Glomerular visceral epithelial cell (primary cell): Measurements from ENCODE around the gene OBSL1.

Experiments used
- DNase-seq: peaks from one replicate; pipeline ENCODE4 v3.0.0-alpha.2; 2016; ENCODE audit errors: extremely low spot score

Gene OBSL1

DNA sequence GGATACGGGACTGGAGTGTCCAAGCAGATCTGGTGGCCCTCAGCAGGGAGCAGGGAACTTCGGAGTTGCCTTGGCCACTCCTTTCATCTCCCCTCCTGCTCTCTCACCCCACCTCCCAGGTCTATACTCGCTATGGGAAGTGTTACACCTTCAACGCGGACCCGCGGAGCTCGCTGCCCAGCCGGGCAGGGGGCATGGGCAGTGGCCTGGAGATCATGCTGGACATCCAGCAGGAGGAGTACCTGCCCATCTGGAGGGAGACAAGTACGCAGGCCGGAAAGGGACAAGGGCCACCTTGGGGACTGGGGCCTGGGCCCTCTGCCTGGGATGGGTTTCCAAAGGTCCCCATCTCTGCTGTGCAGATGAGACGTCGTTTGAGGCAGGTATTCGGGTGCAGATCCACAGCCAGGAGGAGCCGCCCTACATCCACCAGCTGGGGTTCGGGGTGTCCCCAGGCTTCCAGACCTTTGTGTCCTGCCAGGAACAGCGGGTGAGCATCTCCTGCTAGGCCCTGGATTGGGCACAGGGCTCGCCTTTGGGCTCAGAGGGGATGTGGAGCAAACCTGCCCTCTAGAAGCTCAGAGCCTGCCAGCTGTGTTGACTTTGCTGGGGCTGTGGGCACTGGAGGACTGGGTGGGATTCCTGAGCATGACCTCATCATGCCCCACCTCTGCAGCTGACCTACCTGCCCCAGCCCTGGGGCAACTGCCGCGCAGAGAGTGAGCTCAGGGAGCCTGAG, 39.5 kb downstream of the OBSL1 start:
- no peak for DNase-seq

DNA sequence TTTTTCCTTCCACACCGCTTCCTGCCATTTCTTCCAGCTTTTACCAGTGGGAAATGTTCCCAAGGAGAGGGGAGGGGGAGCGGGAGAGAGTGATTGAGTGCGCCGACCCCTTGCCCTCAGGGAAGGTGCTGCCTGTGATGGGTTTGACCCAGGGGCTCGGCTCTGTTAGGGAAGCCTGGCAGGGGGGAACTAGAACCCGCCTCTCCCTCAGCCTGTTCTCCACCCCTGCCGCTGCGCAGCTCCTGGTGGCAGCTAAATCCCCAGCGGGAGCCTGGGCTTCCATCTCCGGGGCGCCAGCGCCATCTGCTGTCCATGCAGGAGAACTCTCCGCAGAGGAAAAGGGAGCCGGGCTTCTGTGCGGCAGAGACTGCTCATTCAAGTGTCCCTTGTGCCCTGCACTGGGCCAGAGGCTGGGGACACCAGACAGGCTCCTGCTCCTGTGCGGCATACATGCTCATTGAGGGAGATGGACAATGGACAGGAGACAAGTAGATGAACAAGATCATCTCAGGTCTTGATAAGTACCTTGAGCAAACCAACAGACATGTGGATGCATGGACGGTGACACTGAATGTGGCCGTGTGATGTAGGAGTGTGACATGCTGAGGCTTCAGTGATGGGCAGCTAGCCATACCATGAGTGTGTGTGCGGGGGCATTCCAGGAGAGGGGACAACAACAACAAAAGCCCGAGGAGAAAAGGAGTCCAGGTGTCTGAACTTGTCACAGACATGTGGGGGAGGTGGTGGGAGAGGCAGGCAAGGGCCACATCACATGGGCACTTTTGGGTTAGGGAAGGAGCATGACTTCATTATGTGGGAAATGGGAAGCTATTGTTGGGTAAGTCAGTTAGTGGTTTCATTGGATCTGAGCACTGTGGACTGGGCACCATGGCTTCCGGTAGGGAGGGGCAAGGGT, 41.0 kb downstream of the OBSL1 start:
- peak; percentile 85 for DNase-seq

DNA sequence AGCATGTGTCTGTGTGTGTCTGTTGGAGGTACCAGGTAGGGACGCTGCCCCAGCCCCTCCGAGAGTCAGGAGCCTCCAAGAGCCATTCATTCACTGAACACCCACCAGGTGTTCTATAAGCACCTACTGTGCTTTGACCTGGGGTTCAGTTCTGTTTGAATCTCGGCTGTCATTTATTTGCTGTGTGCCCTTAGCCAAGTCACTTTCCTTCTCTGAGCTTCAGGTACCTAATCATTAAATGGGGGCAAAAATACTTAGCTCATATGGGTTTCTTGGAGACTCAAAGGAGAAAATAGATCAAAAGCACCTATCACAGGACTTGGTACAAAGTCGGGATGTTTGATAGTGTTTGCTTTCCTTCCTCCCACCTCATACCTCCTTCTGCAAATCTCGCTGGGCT, 43.9 kb downstream of the OBSL1 start:
- DNase-seq, result no peak

DNA sequence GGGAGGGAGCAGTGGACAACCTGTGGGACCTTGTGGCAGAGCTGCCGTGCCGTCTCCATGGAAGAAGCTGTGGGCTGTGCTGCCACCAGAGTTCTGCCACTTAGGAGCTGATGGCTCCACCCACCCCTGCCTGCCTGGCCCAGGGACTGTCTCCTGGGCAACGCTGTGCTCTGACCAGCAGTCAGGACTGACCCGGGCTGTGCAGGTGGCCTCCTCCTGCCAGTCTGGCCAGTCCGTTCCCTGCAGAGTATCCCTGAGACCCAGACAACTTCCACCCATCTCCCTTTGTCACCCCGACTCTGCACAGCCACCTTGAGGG, 44.3 kb downstream of the OBSL1 start:
- peak; percentile 28 for DNase-seq

DNA sequence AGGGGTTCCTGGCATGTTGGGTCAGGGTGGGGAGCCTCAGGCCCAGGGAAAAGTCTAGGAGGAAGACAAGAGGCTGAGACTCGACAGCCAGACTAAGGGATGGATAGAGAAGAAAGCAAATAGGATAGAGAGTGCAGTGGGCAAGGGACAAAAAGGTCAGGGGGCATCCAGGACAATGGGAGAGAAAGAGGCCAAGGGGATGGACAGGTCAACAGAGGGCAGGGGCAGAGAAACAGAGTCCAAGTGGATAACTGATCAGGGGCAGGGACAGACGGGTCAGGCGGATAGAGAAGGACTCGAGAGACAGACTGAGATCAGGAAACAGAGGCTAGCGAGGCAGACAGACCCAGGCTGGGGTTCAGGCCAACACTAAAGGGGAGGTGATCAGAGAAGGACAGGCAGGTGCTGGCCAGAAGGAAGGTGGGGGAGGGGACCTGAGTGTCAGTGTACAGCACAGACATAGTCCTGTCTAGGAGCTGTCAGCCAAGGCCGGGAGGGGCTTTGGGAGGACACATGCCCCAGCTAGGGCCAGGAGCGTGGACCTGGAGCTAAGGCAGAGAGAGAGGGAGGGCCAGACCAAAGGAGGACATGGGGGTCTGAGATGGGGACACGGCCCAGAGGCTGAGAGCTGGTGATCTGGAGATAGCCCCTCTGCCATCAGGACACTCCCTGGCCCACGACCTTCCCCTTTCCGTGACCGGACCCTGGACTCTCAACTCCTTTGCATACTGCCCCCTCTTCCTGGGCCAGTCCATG, 44.8 kb downstream of the OBSL1 start:
- no peak for DNase-seq

DNA sequence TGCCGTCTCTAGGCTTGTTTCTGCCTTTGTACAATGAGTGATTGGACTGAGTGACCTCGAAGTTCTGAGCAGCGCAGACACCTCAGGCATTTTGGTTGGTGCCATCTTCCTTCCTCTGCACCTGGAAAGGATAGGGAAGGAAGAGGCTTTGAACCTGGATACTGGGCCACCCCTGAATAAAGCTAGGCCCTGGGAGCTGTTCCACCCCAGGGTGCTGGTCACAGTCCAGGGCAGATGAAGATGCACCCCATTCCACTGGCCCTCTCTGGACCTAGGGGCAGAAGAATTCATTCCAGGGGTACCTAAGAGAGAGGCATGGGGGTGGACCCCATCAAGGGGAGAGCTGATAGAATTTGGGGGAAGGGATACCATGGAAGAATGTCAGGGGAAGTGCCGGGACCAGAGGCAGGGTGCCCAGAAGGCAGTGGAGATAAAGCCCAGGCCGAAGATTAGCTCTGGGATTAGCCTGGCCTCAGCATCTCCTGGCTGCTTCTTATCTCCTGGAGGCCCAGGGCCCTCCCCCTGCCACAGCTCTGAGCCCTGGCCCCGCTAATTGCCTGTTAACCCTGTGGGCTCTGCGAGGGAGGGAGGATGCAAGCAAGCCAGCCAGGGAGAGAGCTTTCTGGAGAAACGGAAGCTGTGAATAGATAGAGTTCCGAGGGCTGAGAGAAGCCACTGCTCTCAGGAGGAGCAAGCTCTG, 45.7 kb downstream of the OBSL1 start:
- no peak for DNase-seq

DNA sequence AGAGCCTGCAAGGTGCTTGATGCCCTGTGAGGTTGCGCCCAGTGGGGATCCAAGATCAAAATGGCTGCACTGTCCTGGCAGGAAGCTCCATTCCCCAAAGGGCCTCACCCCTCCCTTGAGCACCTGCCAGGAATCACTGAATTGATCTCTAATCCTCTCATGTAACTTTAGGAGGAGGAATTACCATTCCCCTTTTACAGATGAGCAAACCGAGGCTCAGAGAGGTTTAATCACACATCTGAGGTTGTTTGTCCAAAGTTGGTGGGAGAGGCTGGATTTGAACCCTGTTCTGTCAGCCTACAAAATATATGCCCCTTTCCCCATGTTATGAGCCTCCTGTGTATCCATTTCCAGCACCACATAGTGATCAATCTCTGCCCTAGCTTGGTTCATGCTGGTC, 46.5 kb downstream of the OBSL1 start:
- no peak for DNase-seq

DNA sequence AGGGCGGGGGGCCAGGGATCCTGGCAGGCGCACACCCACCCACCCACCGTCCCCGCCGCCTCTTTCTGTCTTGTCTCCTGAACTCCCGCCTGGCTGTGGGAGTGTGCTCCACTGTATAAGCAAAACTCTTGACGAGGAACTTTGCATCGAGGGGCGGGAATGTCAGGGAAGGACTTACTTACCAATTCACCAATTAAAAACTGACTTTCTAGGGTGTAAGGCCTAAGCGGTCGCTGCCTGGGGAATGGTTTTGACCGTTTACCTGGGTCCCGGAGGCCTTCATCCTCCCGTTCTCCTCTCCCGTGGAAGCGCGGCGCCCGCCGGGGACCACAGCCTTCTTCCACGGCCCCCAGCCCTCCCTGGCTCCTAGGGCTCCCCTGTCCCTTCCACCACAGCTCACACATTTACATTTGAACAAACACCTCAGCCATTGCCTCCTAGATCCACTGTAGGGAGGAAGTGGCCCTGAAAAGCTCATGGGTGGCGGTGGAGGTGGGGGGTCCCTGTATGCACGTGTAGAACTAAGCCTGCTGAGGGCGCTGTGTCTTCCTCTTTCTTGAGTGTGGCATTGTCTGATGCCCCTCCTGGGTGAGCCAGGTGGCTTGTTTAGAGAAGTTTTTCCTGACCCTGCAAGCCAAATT, 48.2 kb downstream of the OBSL1 start:
- DNase-seq, result no peak

DNA sequence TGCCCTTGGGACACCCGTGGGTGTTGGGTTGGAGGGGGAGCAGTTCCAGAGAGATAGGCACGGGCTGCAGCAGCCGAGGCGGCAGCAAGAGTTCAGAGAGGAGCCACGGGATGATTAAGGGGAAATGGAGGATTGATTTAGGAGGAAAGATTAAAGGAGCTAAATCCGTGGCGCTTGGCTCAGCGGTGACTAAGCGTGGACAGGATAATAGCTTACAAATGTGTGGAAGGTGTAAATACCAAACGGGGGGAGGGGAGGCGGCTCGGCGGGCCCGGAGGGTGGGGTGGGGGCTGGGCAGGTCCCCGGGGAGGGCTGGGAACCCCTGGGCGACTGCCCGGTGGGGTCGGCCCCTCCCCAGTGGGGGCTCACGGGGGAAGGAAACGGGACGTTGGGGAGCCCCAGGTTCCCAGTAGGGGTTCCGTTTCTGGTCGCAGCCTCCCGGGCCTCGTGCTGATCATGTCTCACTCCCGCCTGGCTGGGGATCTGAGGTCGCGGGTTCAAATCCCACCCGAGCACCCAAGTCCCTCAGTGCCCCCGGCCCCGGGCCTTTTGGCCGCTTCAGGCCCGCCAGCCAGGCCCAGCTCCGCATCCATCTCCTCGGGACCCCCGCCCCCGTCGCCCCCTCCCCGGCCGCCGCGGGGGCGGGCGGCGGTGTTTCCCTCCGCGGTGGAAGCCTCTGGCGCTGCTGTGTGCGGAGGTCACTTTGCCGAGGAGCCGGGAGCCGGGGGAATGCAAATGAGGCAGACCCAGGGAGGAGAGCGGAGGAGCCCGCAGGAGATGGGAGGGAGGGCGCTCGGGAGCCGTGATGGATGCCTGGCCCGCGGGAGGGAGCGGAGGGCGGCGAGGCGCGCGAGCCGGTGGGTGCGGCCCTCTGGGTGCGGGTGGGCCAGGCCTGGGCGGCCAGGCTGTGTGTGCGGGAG, 49.0 kb downstream of the OBSL1 start:
- DNase-seq, result peak; percentile 54

DNA sequence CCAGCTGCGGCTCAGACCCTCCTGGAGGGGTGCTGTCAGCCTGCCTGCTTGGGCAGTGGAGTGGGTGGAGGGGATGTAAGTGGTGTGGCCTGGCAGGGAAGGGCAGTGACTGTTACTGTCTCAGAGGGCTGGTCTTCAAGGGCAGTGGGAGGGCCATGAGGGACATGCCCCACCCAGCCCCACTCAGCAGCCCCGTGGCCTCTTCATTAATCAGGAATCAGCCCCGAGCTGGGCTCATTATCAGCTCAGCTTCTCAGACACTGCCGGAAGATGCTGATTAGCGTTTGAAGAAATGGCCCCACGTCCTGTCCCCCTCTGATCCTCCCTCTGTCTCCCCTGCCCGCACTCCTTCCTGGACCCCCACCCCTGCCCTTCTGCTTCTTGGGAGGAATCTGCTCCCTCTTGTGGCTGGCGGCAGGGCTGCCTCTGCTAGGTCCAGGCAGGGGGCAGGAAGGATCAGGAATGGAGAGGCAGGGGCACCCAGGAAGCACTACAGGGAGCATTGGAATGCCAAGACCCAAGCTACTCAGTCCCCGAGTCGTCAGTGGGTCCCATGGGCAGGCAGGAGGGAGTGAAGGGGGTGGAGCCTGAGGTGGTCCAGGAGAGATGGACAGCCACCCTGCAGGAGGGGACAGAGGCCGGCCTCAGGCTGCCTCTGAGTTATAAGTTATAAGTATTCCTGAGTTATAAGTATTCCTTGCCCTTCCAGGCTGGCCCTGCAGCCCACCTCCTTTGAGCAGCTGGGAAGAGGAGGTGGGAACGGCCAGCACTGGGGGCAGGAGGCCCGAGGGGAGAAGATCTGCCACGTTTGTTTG, 50.1 kb downstream of the OBSL1 start:
- DNase-seq, result peak; percentile 65

DNA sequence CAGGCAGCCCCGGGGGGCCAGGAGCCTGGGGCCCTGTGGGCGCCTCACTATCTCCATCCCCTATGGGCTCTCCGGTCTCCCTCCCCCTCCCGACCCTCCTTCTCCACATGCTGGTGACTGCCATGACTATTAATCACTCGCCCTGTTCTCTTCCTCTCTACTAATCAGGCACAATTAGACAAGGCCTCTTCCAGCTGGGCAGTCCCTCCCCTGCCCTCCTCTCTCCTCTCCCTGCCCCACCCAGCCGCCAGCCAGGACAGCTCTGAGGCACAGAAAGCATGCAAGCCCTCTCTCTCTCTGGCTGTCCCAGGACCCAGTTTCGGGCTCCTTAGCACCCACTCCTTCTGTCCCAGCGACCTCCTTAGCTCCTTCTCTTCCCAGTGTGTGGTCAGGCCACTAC, 51.3 kb downstream of the OBSL1 start:
- DNase-seq, result no peak

DNA sequence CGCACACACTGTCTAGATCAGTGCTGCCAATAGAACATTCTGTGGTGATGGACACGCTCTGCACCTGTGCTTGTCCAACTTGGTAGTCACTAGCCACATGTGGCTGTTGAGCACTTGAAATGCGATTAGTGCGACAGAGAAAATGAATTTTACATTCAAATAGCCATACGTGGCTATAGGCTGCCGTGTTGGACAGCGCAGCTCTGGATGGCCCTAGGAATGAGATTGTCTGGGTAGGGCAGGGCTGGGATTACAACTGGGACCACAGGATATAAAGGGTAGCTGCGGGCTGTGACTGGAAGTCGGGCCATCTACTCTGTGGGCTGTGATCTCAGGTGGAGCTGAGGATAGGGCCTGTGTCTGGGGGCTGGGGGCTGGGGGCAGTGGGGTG, 51.8 kb downstream of the OBSL1 start:
- no peak for DNase-seq

DNA sequence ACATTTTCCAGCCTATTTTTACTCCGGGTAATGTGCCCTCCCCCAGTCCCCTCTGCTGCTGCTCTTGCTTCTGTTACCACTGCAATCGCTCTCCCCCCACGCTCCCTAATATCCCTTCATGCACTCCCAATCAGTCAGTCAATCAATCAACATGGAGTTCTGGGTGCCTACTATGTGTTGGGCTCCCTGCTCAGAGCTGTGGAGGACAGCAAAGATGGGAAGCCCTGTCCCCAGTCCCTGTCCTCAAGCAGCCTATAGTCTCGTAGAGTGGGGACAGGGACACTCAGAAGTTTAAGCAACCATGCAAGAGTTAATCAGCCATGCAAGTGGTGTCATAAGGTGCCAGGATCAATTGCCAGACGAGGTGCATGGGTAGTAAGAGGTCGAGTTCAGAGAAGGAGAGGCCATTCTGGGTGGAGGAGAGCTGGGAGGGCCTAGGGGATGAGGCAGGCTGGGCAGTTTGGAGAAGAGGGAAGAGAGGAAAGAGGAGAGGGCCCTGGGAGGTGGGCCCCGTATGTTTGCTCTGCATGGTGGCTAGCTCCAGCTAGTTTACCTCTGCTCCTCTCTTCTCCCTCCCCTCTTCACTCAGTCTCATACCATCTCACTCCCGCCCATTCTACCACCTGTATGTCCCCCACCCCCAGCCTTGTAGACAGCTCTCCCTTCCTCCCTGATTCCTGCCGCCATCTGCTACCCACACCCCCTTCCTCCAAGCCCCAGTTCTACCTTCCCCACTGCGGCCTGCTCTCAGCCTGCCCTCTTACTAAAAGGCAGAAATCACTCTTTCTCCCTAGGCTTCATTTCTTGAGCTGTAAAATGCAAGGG, 53.2 kb downstream of the OBSL1 start:
- DNase-seq, result no peak

DNA sequence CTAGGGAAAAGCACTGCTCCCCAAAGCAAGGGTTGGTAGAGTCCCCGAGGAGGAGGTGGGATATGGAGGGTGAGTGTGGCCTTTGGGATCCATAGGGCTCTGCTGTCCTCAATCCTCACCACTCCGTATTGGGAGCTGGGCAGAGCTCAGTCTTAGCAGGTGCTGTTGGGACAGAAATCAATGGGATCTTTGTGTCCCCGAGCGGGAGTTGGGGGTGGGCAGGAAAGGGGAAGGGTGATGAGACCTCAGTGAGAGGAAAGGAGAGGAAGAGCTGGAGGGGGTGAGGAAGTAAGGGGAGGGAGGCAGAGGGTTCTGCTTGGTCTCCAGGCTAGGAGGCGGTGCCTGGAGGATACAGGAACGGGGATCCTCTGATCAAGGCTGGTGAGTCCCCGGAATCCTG, 54.5 kb downstream of the OBSL1 start:
- DNase-seq, result no peak

DNA sequence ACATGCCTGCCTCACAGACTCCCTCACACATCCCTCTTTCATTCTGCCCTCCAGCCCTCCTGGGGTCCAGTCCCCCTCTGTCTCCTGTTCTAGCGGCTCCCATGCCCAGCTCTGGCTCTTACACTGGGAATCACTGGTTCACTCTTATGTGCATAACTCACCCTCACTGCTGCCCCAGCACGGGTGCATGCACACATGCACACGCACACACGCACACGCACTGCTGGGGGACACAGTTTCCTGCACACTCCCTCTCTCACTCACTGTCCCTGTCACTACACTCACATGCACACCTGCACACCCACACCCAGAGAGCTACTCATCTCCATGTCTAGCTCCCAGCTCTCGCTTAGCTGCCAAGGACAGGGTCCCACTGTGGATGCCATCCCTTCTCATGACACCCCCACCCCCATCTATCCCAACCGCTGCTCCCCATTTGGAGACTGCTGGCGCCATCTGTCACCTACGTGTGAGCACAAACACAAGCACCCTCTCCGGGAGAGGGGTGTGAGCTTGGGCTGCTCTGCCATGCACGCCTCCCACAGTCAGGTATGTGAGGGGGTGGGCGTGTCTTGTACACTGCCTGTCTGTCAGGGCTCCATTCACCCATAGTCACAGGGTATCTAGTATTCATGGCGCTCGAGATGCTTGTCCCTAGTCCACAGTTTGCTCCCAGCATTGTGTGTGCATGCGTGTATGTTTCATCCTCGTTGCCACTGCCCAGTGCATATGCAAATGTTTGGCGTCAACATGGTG, 55.3 kb downstream of the OBSL1 start:
- DNase-seq, result no peak

DNA sequence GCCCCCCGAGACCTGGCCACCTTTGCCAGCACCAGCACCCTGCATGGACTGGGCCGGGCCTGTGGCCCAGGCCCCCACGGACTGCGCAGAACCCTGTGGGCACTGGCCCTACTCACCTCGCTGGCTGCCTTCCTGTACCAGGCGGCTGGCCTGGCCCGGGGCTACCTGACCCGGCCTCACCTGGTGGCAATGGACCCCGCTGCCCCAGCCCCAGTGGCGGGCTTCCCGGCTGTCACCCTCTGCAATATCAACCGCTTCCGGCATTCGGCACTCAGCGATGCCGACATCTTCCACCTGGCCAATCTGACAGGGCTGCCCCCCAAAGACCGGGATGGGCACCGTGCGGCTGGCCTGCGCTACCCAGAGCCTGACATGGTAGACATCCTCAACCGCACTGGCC, 56.5 kb downstream of the OBSL1 start:
- DNase-seq, result no peak

DNA sequence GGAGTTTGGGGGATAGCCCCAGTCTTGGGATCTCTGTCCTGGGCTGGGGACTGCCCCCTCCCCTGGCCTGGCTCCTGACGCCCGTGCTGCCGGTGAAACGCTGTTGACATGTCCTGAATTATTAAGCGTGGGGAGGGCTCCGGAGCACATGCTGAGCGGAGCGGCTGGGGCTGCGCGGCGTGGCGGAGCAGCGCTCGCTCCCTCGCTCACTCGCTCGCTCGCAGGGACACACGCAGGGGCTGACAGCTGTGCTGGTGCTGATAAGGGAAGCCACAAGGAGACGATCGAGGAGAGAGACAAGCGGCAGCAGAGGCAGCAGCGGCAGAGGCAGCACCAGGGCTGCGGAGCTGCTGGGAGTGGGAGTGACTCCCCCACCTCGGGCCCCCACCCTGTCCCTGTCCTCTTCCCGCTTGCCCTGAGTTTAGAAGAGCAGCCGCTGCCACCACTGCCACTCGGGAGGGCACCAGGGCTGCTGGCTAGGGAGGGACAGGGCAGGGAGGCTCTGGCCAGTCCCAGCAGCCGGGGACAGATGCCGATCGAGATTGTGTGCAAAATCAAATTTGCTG, 57.1 kb downstream of the OBSL1 start, which contains the start of gene ASIC4:
TSS of gene ASIC4 (plus strand) at position 287 of the 566 bp plus-strand sequence. CDS start at position 530, 243 bp downstream.
- no peak for DNase-seq
